A673 (cell line): ENCODE data around the gene PDE4B.

Experiments
- EZH2 ChIP-seq: fragments of 200-600 bp; sonication (generic); IDR thresholded peaks from 2 replicates; pipeline ENCODE4 v1.6.1; 2017; ENCODE audit warnings: borderline replicate concordance, low read depth, mild to moderate bottlenecking, mixed read lengths, antibody characterized with exemption, low read length; ENCODE audit not compliant: poor library complexity, severe bottlenecking
- TF ChIP-seq, protein P1 (sequence below): fragments of 300-800, 200-600 bp; sonication (generic); conservative IDR thresholded peaks from 2 replicates; pipeline ENCODE4 v1.5.1; 2017; ENCODE audit warnings: low read depth, mild to moderate bottlenecking, antibody characterized with exemption, low read length, moderate library complexity, mixed read lengths

DNA sequence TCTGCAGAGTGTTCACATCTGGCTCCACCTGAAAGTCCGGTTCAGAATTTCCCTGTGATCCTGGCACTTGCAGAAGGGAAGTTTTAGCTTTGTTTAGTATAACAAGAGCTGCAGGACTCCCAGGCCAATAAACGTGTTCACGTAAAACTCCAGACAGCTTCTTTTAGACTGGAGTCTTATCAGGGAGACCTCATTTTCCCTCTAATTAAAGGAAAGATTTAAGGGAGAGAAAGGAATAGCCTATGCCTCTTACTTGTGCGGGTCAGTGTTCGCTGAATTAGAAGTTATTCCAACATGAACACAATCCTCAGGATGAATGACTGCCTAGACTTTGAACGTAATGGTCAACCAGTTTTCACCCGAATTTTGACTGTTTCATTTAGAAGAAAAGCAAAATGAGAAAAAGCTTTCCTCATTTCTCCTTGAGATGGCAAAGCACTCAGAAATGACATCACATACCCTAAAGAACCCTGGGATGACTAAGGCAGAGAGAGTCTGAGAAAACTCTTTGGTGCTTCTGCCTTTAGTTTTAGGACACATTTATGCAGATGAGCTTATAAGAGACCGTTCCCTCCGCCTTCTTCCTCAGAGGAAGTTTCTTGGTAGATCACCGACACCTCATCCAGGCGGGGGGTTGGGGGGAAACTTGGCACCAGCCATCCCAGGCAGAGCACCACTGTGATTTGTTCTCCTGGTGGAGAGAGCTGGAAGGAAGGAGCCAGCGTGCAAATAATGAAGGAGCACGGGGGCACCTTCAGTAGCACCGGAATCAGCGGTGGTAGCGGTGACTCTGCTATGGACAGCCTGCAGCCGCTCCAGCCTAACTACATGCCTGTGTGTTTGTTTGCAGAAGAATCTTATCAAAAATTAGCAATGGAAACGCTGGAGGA is 539.2 kb downstream of the PDE4B start:
- TF ChIP-seq, protein P1, sequence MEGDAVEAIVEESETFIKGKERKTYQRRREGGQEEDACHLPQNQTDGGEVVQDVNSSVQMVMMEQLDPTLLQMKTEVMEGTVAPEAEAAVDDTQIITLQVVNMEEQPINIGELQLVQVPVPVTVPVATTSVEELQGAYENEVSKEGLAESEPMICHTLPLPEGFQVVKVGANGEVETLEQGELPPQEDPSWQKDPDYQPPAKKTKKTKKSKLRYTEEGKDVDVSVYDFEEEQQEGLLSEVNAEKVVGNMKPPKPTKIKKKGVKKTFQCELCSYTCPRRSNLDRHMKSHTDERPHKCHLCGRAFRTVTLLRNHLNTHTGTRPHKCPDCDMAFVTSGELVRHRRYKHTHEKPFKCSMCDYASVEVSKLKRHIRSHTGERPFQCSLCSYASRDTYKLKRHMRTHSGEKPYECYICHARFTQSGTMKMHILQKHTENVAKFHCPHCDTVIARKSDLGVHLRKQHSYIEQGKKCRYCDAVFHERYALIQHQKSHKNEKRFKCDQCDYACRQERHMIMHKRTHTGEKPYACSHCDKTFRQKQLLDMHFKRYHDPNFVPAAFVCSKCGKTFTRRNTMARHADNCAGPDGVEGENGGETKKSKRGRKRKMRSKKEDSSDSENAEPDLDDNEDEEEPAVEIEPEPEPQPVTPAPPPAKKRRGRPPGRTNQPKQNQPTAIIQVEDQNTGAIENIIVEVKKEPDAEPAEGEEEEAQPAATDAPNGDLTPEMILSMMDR = 0 out of 2 replicates have a peak, but pooled peaks have one; percentile 21
- TF ChIP-seq EZH2 = no peak
